GM21717 (cell line): ENCODE results near the gene SIL1.

Experiments
- ATAC-seq: cut with Tn5 transposase; IDR thresholded peaks from one replicate; pipeline ENCODE4 v1.9.1; 2021; ENCODE audit warnings: mild to moderate bottlenecking, moderate library complexity; ENCODE audit not compliant: unreplicated experiment

SIL1 gene

DNA sequence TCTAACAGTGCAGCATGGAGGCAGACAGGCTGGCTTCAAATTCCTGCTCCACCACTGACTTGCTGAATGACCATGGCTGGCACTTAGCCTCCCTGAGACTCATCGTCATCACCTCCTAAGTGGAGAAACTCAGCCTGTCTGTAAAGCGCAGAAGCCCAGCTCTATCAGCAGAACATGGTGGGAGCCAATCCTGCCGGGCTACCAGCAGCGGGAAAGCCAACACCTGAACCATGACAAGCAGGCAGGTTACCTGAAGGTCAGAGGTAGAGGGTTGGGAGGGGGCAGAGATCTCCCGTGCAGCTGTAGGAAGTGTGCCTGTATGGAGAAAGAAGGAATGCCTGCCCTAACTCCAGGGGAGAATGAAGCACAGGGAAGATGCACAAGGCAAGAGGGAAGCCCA is 250.4 kb downstream of the SIL1 start:
- ATAC-seq = no peak

DNA sequence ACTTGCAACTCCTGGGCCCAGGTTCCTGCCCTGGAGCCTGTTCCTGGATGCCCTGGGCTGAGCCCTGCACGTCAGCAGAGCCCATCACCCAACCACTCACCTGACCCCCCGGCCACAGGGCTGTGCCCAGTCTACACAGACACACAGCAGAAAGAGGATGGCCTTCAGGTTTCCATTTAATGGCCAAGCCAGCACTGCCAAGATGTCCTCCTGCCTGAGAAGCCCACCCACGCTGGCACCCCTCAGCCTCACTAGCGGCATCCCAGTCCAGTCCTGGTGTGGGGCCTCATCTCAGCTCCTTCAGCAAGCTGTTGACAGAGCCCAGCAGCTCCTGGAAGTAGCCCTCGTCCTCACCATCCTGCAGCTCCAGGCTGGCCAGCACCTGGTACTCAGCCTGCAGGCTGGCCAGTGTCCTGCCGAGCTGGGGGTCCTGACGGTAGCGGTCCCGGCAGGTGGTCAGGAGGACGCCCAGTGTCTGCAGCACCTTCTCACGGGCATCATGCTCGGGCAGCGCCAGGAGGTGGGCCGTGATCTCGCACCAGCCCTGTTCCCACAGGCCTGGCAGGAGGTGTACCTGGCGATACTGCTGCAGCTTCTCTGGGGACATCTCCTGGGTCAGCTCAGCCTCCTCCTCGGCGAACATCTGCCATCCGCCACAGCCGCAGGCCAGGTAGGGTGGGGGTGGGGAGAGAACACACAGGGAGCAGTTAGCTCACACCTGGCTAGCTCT is 251.2 kb downstream of the SIL1 start:
- ATAC-seq = no peak

DNA sequence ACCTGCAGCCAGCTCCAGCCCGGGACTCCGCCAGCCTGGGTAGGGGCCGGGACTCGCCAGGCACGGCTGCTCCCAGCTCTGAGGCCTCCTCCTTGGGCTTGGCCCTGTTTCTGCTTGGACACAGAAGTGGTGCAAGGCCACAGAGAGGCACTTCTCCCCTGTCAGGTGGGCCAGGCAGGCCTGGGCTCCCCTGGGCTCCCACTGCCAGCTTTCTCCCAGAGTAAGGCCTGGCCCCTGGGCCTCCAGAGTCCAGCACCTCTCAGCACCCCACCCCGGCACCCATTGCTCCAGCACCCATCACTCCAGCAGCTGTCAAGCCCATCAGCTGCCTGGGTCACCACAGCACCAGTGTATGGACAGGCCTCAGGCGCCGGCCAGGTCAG is 251.9 kb downstream of the SIL1 start:
- no peak for ATAC-seq

DNA sequence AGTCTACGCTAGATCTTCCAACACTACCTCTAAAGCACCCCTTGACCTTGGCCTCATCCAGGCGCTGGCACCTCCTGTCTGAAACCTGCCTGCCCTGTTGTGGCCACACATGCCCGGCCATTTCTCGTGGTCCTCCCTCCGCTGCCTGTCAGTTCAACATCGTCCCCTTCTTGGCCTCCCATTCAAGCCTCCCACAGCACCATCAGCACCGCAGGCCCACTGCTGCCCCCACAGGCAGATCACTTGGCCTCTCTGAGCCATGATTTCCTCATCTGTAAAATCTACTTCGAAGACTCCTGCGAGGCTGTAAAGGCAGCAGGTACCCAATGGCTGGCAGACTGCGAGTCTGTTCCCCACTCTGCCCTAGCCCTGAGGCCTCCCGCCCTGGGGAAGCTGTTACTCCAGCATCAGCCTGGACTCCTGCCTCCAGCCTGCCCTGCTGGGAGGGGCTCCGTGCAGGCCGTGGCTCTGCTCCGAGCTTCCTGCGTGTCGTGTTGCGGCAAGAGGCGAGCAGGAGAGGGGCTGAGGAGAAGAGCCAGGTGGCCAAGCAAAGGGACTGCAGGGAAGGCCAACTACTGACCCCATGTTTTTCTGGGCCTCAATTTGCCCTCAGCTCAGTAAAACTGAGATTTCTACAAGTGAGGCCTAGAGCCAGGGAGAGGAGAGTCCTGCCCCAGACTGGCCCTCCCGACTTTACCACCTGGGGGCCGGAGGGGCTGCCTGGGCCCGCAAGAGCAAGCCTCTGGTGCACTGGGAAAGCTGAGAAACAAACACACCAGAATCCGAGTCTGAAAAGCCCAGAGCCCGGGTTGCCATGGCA is 252.5 kb downstream of the SIL1 start:
- ATAC-seq = no peak

- no peak for ATAC-seq
Measured at GRCh38 chr5:138944527-138945322, 253.4 kb downstream of the SIL1 start.

GRCh38 chr5:138943599-138944173 is 254.5 kb downstream of the SIL1 start:
- ATAC-seq = no peak

DNA sequence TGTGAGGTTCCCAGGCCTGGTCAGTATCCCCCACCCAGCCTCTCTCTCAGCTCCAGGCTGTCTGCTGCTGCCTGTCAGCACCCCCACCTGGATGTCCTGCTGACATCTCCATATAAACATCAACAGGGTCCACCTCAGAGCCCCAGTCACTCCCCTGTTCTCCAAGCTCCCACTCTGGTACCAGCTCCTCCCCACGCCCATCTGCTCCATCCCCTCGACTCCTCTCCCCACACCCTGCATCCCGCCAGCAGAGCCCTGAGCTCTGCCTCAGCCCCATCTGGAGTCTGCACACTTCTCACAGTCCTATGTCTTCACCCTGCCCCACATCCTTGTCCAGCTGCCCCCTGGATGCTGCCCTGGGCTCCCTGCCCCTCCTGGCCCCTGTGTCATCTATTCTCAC is 255.3 kb downstream of the SIL1 start:
- ATAC-seq = no peak

DNA sequence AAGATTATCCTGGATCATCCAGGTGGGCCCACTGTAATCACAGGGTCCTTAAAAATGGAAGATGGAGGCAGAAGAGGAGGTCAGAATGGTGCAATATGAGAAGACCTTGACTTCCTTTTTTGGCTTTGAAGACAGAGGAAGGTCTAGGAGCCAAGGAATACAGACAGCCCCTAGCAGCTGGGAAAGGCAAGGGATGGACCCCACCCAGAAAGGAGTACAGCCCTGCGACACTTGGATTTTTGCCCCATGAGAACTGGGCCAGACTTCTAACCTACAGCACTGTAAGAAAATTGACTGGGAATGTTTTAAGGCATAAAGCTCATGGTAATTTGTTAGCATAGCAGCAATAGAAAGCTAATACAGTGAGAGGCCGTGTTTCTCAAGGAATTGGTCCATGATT is 256.1 kb downstream of the SIL1 start:
- no peak for ATAC-seq

DNA sequence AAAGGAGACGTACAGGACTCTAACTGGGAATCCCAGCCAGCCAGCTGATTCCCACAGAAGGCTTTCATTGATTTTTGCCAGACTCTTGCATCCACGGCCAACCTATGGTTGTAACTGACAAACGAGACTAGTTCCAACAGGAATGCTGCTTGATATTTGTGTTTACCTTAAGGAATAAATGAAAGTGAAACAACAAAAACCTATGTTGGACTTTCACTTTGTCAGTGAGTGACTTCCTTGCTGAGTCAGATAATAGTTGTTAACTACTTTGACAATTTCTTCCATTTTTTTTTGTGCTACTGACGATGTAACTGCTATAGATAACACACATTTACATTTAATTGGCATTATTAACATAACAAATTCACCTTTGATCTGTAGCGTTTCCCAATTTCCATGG is 259.6 kb downstream of the SIL1 start:
- ATAC-seq = no peak

DNA sequence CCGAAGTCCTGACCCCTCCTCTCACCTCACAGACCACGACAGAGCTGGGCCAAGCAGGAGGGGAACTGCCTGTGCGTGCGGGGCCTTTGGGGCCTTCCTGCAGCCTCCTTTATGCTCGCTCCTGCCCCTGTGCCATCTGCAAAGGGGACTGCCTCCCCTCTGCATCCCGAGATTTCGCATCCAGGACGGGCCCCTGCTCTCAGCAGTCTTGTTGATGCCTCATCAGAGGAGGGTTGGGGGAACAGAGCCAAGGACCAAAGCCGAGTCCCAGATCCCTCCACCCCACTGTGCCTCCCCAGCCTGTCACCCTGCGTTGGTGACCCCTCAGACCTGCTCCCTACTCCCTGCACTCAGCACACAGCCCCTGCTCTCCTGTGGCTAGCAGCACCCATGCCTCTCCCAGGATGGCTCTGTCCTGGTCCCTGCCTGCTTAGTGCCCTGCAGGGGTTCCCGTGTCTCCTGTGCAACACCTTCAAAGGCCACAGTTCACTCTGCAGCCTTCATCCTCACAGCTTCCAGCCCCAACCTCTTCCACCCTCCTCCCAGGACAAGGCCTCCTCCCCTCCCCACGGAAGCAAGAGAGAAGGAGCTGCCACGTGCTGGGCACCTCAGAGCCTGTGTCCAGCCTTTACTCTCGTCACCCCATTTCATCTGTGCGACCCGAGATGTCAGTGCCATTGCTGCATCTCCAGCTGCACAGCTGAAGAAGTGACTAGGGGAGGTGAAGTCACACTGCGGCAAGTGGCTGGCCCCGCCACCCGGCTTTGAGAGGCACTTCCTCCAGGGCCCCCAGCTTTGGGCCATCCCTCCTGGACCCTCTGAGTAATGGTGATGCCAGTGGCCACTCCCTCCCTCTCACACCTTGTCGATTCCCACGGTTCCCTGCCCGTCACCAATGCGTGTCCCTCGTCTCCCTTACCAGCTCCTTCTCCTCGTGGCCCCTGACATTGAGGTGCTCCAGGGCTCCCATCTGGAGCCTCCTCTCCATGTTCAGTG is 260.5 kb downstream of the SIL1 start:
- ATAC-seq = no peak

DNA sequence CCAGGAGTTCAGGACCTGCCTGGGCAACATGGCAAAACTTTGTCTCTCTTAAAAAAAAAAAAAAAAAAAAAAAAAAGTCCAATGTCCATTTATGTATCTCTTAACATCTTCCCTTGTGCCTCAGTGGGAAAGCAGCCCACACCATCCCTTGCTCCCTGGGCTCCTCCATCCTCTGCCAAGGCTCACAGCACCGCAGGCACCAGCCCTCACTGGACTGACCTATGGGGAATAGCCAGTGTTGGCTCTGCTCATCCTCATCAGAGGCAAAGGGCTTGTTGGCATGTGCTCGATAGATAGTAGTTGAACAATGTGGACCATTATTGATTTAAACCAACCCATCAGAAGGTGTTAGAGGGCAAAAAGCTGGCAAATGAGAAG is 261.2 kb downstream of the SIL1 start:
- no peak for ATAC-seq

- no peak for ATAC-seq
Measured at GRCh38 chr5:138936225-138936967, 261.8 kb downstream of the SIL1 start.

- no peak for ATAC-seq
Measured at GRCh38 chr5:138935466-138935865, 262.7 kb downstream of the SIL1 start.

DNA sequence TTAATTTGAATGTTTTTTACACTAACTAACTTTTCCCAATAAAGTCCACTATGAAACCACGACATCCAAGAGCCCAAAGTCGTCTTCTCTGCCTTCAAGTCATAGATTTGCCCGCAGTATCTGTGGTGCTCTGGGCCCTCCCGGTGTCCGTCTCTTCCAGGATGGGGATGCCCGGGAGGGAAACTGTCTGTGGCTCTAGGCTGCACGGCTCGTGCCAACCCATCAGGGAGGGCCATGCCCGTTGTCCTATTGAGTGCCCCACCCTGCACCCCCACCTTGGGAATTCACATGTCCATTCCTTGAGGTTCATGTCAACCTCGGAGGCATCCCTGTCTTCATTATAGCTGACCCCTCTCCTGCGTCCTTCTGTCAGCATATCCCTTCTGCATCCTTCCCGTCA is 263.2 kb downstream of the SIL1 start:
- no peak for ATAC-seq

DNA sequence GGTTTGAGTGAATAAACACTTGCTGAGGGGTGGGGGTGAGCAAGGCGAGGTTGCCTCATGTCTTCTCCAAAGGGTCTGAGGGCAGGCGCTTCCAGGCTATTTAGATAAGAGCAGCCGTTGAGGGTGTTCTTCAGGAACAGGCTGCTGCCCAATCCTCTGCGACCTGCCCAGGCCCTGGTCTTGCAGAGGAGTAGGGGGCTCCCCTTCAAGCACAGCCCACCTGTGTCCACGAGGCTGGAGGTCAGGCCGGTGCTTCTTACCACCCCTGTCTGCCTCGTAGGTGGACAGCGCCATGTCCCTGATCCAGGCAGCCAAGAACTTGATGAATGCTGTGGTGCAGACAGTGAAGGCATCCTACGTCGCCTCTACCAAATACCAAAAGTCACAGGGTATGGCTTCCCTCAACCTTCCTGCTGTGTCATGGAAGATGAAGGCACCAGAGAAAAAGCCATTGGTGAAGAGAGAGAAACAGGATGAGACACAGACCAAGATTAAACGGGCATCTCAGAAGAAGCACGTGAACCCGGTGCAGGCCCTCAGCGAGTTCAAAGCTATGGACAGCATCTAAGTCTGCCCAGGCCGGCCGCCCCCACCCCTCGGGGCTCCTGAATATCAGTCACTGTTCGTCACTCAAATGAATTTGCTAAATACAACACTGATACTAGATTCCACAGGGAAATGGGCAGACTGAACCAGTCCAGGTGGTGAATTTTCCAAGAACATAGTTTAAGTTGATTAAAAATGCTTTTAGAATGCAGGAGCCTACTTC is 264.5 kb downstream of the SIL1 start:
- ATAC-seq = no peak

DNA sequence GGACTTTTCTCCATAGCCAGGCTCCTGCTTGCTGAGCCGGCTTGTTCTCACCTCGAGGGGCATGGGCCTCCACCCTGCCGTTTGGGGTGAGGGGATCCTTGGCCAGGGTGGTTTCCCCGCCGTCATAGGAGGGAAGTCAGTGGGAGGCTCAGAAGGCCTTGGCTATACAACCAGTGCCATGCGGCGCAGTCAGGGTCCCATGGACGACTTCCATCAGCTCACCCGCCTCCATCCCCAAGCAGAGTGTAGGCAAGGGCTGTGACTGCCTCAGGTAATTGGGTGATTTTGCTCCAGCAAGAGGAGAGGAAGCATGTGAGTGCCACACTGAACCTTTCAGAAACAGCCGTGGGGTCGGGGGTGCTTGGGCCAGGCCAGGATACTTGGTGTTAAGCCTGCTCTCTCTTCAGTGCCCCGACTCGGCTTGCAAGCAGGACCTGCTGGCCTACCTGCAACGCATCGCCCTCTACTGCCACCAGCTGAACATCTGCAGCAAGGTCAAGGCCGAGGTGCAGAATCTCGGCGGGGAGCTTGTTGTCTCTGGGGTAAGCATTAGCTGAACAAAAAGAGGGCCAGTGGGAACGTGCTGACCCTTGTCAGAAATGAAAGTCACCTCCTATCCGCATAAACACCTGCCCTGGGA is 265.9 kb downstream of the SIL1 start:
- ATAC-seq = no peak

DNA sequence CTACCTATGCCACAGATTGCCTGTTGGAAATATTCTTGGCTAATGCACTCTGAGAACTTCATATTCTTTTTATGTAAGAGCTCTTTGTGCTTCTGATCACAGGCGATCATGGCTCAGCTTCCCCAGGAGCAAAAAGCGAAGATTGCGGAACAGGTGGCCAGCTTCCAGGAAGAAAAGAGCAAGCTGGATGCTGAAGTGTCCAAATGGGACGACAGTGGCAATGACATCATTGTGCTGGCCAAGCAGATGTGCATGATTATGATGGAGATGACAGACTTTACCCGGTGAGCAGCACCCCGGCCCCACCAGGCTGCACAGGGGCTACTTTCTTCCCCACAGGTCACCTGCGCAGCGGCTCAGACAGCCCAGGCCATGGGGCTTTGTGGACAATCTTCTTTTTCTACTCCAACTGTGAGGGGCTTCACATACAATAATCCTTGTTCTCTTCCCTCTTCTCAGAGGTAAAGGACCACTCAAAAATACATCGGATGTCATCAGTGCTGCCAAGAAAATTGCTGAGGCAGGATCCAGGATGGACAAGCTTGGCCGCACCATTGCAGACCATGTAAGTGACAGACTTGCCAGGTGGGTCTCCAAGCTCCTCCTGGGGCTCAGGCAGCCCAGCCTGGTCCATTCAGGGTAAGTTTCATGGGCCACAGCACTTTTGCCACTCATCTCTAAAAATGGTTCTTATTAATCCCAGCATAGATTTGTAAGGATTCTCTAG is 267.6 kb downstream of the SIL1 start:
- ATAC-seq = no peak

- no peak for ATAC-seq
Measured at GRCh38 chr5:138929571-138929955, 268.6 kb downstream of the SIL1 start.
